PC-3 (cell line): ENCODE results near the gene CBLN1. TPM values are rescaled to one million over a fixed set of nuclear protein-coding genes. Genes with fewer than 3 reads are reported as not detected.

ENCODE experiments used
- ATAC-seq: fragments of 200-7000 bp; cut with Tn5 transposase; 2 replicates; pipeline ENCODE4 v1.9.1; 2020; ENCODE audit warnings: mild to moderate bottlenecking, moderate library complexity
- BruUV-seq: library from RNA; stranded (reverse); fragments of 400-500 nt; replicated peaks from 2 replicates; lab custom pipeline; 2021; lab: Mats Ljungman, UMichigan
- CTCF ChIA-PET: fragments of 300-600 bp; sonication (Branson Sonifier 250); formaldehyde crosslinking; loops from one replicate; lab custom pipeline; 2022; ENCODE audit warnings: antibody characterized with exemption; lab: Charles Lee
- POLR2A ChIA-PET: fragments of 300-600 bp; sonication (Branson Sonifier 250); formaldehyde crosslinking; loops from one replicate; lab custom pipeline; 2022; ENCODE audit warnings: antibody characterized with exemption; ENCODE audit not compliant: unreplicated experiment; lab: Charles Lee
- DNase-seq: peaks from one replicate; pipeline ENCODE4 v3.0.0-alpha.2; 2015
- H2AFZ ChIP-seq: fragments of 300-600 bp; sonication (generic); 2 replicates; pipeline ENCODE4 v1.6.0; 2016; ENCODE audit warnings: antibody characterized with exemption, low read length
- H3F3A ChIP-seq: fragments of 300-600 bp; sonication (generic); one replicate; pipeline ENCODE4 v1.6.0; 2017; ENCODE audit warnings: antibody characterized with exemption, low read length, control low read depth, mild to moderate bottlenecking; ENCODE audit not compliant: unreplicated experiment
- H3K27ac ChIP-seq: fragments of 300-600 bp; sonication (generic); 2 replicates; pipeline ENCODE4 v1.5.1; 2016; ENCODE audit warnings: mild to moderate bottlenecking, low read length
- H3K27me3 ChIP-seq: fragments of 300-600 bp; sonication (generic); 2 replicates; pipeline ENCODE4 v1.6.1; 2016; ENCODE audit warnings: low read length, mixed read lengths
- H3K36me3 ChIP-seq: fragments of 300-600 bp; sonication (generic); 2 replicates; pipeline ENCODE4 v1.6.1; 2016; ENCODE audit warnings: low read depth, mixed run types, low read length, mixed read lengths
- H3K4me1 ChIP-seq: fragments of 300-600 bp; sonication (generic); 2 replicates; pipeline ENCODE4 v1.5.1; 2016; ENCODE audit warnings: low read length; ENCODE audit not compliant: insufficient read depth
- H3K4me2 ChIP-seq: fragments of 300-600 bp; sonication (generic); 2 replicates; pipeline ENCODE4 v1.6.0; 2016; ENCODE audit warnings: low read length
- H3K4me3 ChIP-seq: fragments of 300-600 bp; sonication (generic); 2 replicates; pipeline ENCODE4 v1.5.1; 2016; ENCODE audit warnings: mild to moderate bottlenecking, low read length, mixed read lengths
- H3K79me2 ChIP-seq: fragments of 300-600 bp; sonication (generic); 2 replicates; pipeline ENCODE4 v1.6.1; 2017; ENCODE audit warnings: low read length, mixed read lengths
- H3K9ac ChIP-seq: fragments of 300-600 bp; sonication (generic); 2 replicates; pipeline ENCODE4 v1.6.0; 2016; ENCODE audit warnings: mild to moderate bottlenecking, low read length
- H3K9me2 ChIP-seq: fragments of 300-600 bp; sonication (generic); replicated peaks from 2 replicates; pipeline ENCODE4 v1.6.1; 2016; ENCODE audit warnings: mixed run types, low read length, mixed read lengths
- H3K9me3 ChIP-seq: fragments of 300-600 bp; sonication (generic); 2 replicates; pipeline ENCODE4 v1.6.1; 2016; ENCODE audit warnings: low read length, mixed read lengths
- H4K20me1 ChIP-seq: fragments of 300-600 bp; sonication (generic); 2 replicates; pipeline ENCODE4 v1.6.1; 2016; ENCODE audit warnings: low read length, mixed read lengths
- EZH2 ChIP-seq: fragments of 300-600 bp; sonication (generic); IDR thresholded peaks from one replicate; pipeline ENCODE4 v1.6.1; 2017; ENCODE audit warnings: antibody characterized with exemption, mild to moderate bottlenecking, low read length; ENCODE audit not compliant: unreplicated experiment
- EZH2phosphoT487 ChIP-seq: fragments of 300-600 bp; sonication (generic); IDR thresholded peaks from 2 replicates; pipeline ENCODE4 v1.6.1; 2018; ENCODE audit warnings: mild to moderate bottlenecking, antibody characterized with exemption, low read length, borderline replicate concordance
- intact Hi-C: fragments of 100-400 bp; cut with micrococcal nuclease; formaldehyde crosslinking; loops from 2 replicates; pipeline ENCODE4 v1.9.0; 2023
- total RNA-seq: library from RNA; depleted of rRNA; stranded (reverse); fragments of >200 nt; gene quantifications from 2 replicates; pipeline ENCODE4 v1.2.3, GENCODE V29; 2014
- TF ChIP-seq, protein P1 (sequence below): fragments of 300-600 bp; sonication (generic); conservative IDR thresholded peaks from 2 replicates; pipeline ENCODE4 v1.5.1; 2017; ENCODE audit warnings: antibody characterized with exemption, low read depth, mild to moderate bottlenecking, low read length

Gene CBLN1
- total RNA-seq, 1 experiment from 2014 or later, result 0.04 TPM

DNA sequence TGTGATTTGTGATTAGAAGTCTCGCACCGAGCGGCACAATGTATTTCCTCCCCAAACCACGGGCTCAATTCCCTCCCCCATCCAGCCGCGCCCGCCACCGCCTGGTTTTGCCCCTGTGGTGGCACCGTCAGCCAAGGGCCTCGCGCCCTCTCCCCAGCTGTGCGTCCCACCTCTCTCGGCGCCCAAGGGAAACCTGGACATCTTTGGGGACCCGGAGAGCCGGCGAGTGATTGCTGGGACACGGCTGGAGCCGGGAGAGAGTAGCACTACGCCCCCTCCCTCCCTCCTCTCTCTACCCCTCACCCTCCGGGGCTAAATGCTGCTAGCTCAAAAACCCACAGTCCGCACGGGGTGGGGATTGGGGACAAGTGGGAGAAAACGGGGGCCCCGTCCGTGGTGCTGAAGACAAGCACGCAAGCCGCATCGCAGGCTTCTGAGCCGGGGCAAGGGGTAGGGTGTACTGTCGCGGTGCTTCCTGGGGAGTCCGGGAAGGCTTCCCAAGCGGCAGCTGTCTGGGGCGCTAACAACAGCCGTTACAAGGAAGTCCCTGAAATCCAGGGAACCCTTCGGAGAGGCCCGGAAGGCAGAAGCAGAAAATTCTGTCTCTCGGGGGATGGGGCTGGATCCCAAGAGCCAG is 1.4 kb downstream of the CBLN1 start:
- H3K4me2 ChIP-seq, result no peak overlapping the region
- no peaks in the 10 kb centered on the region for H3K79me2 ChIP-seq
- H3K4me1 ChIP-seq, result no peaks in the 10 kb centered on the region
- TF ChIP-seq EZH2phosphoT487 (no peak), EZH2 (no peak)
- TF ChIP-seq, protein P1, sequence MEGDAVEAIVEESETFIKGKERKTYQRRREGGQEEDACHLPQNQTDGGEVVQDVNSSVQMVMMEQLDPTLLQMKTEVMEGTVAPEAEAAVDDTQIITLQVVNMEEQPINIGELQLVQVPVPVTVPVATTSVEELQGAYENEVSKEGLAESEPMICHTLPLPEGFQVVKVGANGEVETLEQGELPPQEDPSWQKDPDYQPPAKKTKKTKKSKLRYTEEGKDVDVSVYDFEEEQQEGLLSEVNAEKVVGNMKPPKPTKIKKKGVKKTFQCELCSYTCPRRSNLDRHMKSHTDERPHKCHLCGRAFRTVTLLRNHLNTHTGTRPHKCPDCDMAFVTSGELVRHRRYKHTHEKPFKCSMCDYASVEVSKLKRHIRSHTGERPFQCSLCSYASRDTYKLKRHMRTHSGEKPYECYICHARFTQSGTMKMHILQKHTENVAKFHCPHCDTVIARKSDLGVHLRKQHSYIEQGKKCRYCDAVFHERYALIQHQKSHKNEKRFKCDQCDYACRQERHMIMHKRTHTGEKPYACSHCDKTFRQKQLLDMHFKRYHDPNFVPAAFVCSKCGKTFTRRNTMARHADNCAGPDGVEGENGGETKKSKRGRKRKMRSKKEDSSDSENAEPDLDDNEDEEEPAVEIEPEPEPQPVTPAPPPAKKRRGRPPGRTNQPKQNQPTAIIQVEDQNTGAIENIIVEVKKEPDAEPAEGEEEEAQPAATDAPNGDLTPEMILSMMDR, result no peak
- H4K20me1 ChIP-seq, result no peaks in the 10 kb centered on the region
- ATAC-seq (no peak), DNase-seq (no peak)
- no peak overlapping the region for H3K4me3 ChIP-seq
- POLR2A ChIA-PET, result no interaction called here
- H3K27ac ChIP-seq, result no peak overlapping the region
- H2AFZ ChIP-seq, result no peak overlapping the region
- no peaks in the 10 kb centered on the region for H3F3A ChIP-seq
- BruUV-seq, result no TSS peak
- no peak overlapping the region for H3K9ac ChIP-seq
- H3K9me2 ChIP-seq, result no peaks in the 10 kb centered on the region
- H3K9me3 ChIP-seq, result no peaks in the 10 kb centered on the region
- intact Hi-C loops, result no loop called here
- H3K27me3 ChIP-seq, result peaks cover 60% of the 10 kb centered on the region
- CTCF ChIA-PET, result no interaction called here
- no peaks in the 10 kb centered on the region for H3K36me3 ChIP-seq

DNA sequence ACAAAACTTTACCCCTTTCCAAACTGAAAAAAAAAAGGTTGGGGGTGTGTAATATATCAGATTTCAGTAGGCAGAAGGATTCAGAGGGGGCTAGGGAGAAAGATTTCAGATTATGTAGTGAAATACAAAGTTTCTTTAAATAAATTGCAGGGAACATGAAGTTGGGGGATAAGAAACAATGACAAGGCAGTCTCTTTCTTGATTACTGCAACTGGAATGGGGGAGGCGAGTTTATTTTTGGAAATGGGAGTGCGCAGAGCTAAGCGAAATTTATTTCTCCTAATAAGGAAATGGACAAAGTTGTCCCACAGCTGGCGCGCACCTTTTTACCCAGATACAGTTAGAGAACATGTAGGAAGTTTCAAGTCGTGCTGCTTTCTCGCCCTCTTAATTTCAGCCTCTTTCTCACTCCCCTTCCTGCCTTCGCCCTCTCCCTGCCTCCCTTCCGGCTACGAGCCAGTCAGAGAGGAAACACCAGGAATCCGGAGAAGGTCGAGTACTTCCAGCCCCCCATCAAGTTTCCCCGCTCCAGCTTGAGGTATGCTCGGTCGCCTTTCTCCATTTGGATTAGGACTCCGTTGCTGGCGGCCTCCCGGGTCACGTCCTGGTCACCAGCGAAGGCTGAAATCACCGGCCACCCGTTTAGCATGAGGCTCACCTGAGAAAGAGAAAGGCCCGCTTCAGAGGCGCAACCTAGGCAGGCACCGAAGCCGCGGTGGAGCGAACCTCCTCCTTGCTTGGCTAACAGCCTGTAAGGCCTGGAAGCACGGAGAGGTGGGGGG is 2.5 kb downstream of the CBLN1 start:
- ATAC-seq (no peak), DNase-seq (no peak)
- Histone ChIP-seq H3K4me3 (no peak overlapping the region), H3K4me2 (no peak overlapping the region), H4K20me1 (no peaks in the 10 kb centered on the region), H2AFZ (no peak overlapping the region), H3K4me1 (no peaks in the 10 kb centered on the region), H3K9me3 (no peaks in the 10 kb centered on the region), H3K79me2 (no peaks in the 10 kb centered on the region), H3K9ac (no peak overlapping the region), H3K36me3 (no peaks in the 10 kb centered on the region), H3F3A (no peaks in the 10 kb centered on the region), H3K27ac (no peak overlapping the region), H3K27me3 (peaks cover 70% of the 10 kb centered on the region), H3K9me2 (no peaks in the 10 kb centered on the region)
- TF ChIP-seq EZH2 (no peak), EZH2phosphoT487 (no peak)
- TF ChIP-seq, protein P1, result no peak
- ChIA-PET CTCF (no interaction called here), POLR2A (no interaction called here)
- no TSS peak for BruUV-seq
- intact Hi-C loops, result no loop called here

GRCh38 chr16:49278567-49278827 is 3.1 kb downstream of the CBLN1 start:
- no peak overlapping the region for H3K4me2 ChIP-seq
- ATAC-seq (no peak), DNase-seq (no peak)
- no peaks in the 10 kb centered on the region for H3K79me2 ChIP-seq
- CTCF ChIA-PET, result no interaction called here
- no peaks in the 10 kb centered on the region for H3K36me3 ChIP-seq
- no peaks in the 10 kb centered on the region for H4K20me1 ChIP-seq
- peaks cover 67% of the 10 kb centered on the region for H3K27me3 ChIP-seq
- no TSS peak for BruUV-seq
- no peak overlapping the region for H3K9ac ChIP-seq
- no peak overlapping the region for H2AFZ ChIP-seq
- POLR2A ChIA-PET, result no interaction called here
- no peak overlapping the region for H3K27ac ChIP-seq
- no peak for TF ChIP-seq EZH2phosphoT487
- TF ChIP-seq, protein P1, result no peak
- no peak for TF ChIP-seq EZH2
- intact Hi-C loops, result no loop called here
- no peaks in the 10 kb centered on the region for H3F3A ChIP-seq
- no peaks in the 10 kb centered on the region for H3K9me3 ChIP-seq
- no peaks in the 10 kb centered on the region for H3K9me2 ChIP-seq
- H3K4me3 ChIP-seq, result no peak overlapping the region
- H3K4me1 ChIP-seq, result no peaks in the 10 kb centered on the region
